CD14-positive monocyte (primary cell): Measurements from ENCODE around the gene JPH2. TPM values are rescaled to one million over a fixed set of nuclear protein-coding genes. Genes with fewer than 3 reads are reported as not detected.

Source experiments
- DNase-seq, 3 donors: peaks; one replicate each; pipeline ENCODE4 v3.0.0-alpha.2; 2011 to 2022
- H2AFZ ChIP-seq: 2 replicates; pipeline ENCODE4 v1.6.0; 2012; ENCODE audit warnings: mild to moderate bottlenecking, low read depth, low read length, inconsistent platforms; ENCODE audit not compliant: insufficient read depth, poor library complexity, severe bottlenecking
- H3K27ac ChIP-seq, 2 donors: 1 replicate in 1 of 2; 2 replicates in 1 of 2; pipeline ENCODE4 v1.5.1; 2012 to 2013; ENCODE audit warnings: low read length in 2 of 2, control low read depth in 1 of 2, inconsistent platforms in 1 of 2, low read depth in 1 of 2, mild to moderate bottlenecking in 1 of 2
- H3K27me3 ChIP-seq, 2 donors: one replicate each; pipeline versions ENCODE4 v1.6.0 to v1.6.1; 2011 to 2013; ENCODE audit warnings: low read length in 2 of 2; ENCODE audit not compliant: control insufficient read depth in 2 of 2, insufficient read depth in 2 of 2
- H3K36me3 ChIP-seq, 2 donors: replicated peaks in 1 of 2; 1 replicate in 1 of 2; 2 replicates in 1 of 2; pipeline versions ENCODE4 v1.5.1 to v1.6.1; 2012 to 2013; ENCODE audit warnings: low read length in 2 of 2, control low read depth in 1 of 2, inconsistent platforms in 1 of 2, mild to moderate bottlenecking in 1 of 2; ENCODE audit not compliant: insufficient read depth in 2 of 2, control insufficient read depth in 1 of 2
- H3K4me1 ChIP-seq, 2 donors: 1 replicate in 1 of 2; 2 replicates in 1 of 2; pipeline versions ENCODE4 v1.5.1 to v1.6.1; 2012 to 2013; ENCODE audit warnings: low read length in 2 of 2, control low read depth in 1 of 2, inconsistent platforms in 1 of 2, mild to moderate bottlenecking in 1 of 2, moderate library complexity in 1 of 2; ENCODE audit not compliant: insufficient read depth in 2 of 2, control insufficient read depth in 1 of 2
- H3K4me2 ChIP-seq: replicated peaks from 2 replicates; pipeline ENCODE3; 2012; ENCODE audit warnings: low read length, moderate library complexity, mild to moderate bottlenecking; ENCODE audit not compliant: poor library complexity, severe bottlenecking; ENCODE audit errors: extremely low read depth
- H3K4me3 ChIP-seq, 3 experiments: fragments of 200-600 bp in 1 of 3; sonication (generic) in 1 of 3; replicated peaks in 1 of 3; 1 replicate in 2 of 3; 2 replicates in 1 of 3; pipeline ENCODE4 v1.5.1; 2011 to 2013; ENCODE audit warnings: low read length in 3 of 3, mild to moderate bottlenecking in 3 of 3, control low read depth in 2 of 3, low read depth in 2 of 3, inconsistent platforms in 1 of 3, moderate library complexity in 1 of 3
- H3K79me2 ChIP-seq: 2 replicates; pipeline ENCODE4 v1.6.0; 2012; ENCODE audit warnings: mild to moderate bottlenecking, control low read depth, inconsistent platforms, low read length, moderate library complexity; ENCODE audit not compliant: insufficient read depth
- H3K9ac ChIP-seq: 2 replicates; pipeline ENCODE4 v1.6.0; 2017; ENCODE audit warnings: low read length, mild to moderate bottlenecking; ENCODE audit not compliant: insufficient read depth, poor library complexity, severe bottlenecking
- H3K9me3 ChIP-seq, 2 donors: replicated peaks in 1 of 2; 1 replicate in 1 of 2; 2 replicates in 1 of 2; pipeline versions ENCODE4 v1.5.1 to v1.6.1; 2012 to 2013; ENCODE audit warnings: low read length in 2 of 2, control low read depth in 1 of 2; ENCODE audit not compliant: control insufficient read depth in 1 of 2, insufficient read depth in 1 of 2
- H4K20me1 ChIP-seq: 2 replicates; pipeline ENCODE4 v1.6.0; 2012; ENCODE audit warnings: mild to moderate bottlenecking, low read length, control low read depth, moderate library complexity; ENCODE audit not compliant: insufficient read depth
- H3K27ac Mint-ChIP-seq, 7 donors: one replicate each; pipeline ENCODE4 v1.8.0; 2020; ENCODE audit warnings: mild to moderate bottlenecking in 7 of 7, mixed read lengths in 7 of 7, moderate library complexity in 6 of 7, inconsistent platforms in 2 of 7
- H3K27me3 Mint-ChIP-seq, 3 donors: one replicate each; pipeline ENCODE4 v1.8.0; 2021 to 2022; ENCODE audit warnings: low read depth in 3 of 3, mild to moderate bottlenecking in 3 of 3, mixed read lengths in 3 of 3, moderate library complexity in 3 of 3, inconsistent platforms in 1 of 3
- H3K36me3 Mint-ChIP-seq, 2 donors: one replicate each; pipeline ENCODE4 v1.8.0; 2020; ENCODE audit warnings: mixed read lengths in 2 of 2, inconsistent platforms in 1 of 2, mild to moderate bottlenecking in 1 of 2
- H3K4me1 Mint-ChIP-seq: one replicate; pipeline ENCODE4 v1.8.0; 2020; ENCODE audit warnings: mild to moderate bottlenecking, mixed read lengths
- H3K4me3 Mint-ChIP-seq, 2 donors: one replicate each; pipeline ENCODE4 v1.8.0; 2020; ENCODE audit warnings: mild to moderate bottlenecking in 2 of 2, mixed read lengths in 2 of 2, moderate library complexity in 1 of 2
- H3K9me3 Mint-ChIP-seq, 7 donors: one replicate each; pipeline ENCODE4 v1.8.0; 2020 to 2022; ENCODE audit warnings: mixed read lengths in 7 of 7, mild to moderate bottlenecking in 6 of 7, moderate library complexity in 6 of 7, inconsistent platforms in 2 of 7
- WGBS: methylation state at CpG from one replicate; pipeline ENCODE4 v1.1.5; 2013; ENCODE audit warnings: missing lambda C conversion rate; ENCODE audit not compliant: insufficient coverage; 5-methylcytosine and 5-hydroxymethylcytosine counted together
- intact Hi-C, 2 donors: fragments of 100-400 bp; cut with micrococcal nuclease; formaldehyde crosslinking; loops; one replicate each; pipeline versions ENCODE4 v1.15.0 to v1.15.1; 2023
- polyA plus RNA-seq, 3 donors: library from polyadenylated mRNA; depleted of rRNA in 1 of 3; unstranded in 2 of 3; stranded (reverse) in 1 of 3; fragments of 300-500 nt in 2 of 3; fragments of >200 nt in 1 of 3; fragmentation: Illumina TruSeq in 2 of 3; gene quantifications; 1 replicate in 2 of 3; 2 replicates in 1 of 3; pipeline ENCODE4 v1.2.3, GENCODE V29; 2012 to 2021
- TF ChIP-seq, protein P1 (sequence below): fragments of 200-600 bp; IDR thresholded peaks from one replicate; pipeline ENCODE4 v1.8.0; 2022; ENCODE audit warnings: antibody characterized with exemption, mild to moderate bottlenecking

The JPH2 gene
- polyA plus RNA-seq, 3 donors = not detected

DNA sequence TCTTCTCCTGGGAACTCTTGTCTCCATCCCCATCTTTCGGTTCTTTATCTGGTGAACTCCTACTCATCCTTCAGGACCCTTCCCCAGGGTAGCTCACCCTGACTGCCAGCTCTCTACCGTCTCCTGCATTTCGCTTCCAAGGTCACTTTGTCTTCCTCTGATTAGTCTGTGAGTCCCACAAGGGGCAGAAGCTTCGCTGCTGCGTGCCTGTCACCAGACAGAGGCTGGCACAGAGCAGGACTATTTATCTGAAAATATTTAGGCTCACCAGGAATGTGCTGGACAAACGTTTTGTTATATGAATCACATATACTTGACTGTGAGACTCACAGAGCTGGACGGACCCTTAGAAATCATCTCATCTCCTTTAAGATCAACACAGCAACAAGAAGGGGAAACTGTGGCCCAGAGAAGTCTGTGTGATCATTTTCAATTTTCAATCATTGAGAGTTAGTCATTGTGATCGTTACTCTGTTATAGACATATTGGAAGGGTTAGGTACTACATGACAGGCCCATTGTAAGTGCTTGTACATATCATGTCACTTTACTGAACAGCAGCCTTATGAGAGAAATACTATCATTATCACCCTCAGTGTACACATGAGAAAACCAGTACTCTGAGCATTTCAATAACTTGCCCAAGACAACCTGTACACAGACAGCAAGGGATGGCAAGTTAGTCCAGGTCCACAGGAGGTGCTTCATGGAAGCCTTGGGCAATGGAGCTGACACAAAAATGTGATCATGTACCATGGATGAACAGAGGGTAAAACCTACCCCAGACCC is 51.4 kb downstream of the JPH2 start:
- DNase-seq = no peak
- no peak overlapping the region for H3K4me3 Mint-ChIP-seq
- H3K36me3 Mint-ChIP-seq = no peaks in the 10 kb centered on the region
- H3K27ac ChIP-seq = no peak overlapping the region
- no peaks in the 10 kb centered on the region for H3K4me1 Mint-ChIP-seq
- H3K27me3 ChIP-seq = peaks cover 0 to 7% of the 10 kb centered on the region in 2 donors
- WGBS = 76% methylated on average over 5 of the region's 8 CpGs
- H3K4me1 ChIP-seq = no peaks in the 10 kb centered on the region
- H3K9me3 Mint-ChIP-seq = no peaks in the 10 kb centered on the region
- H3K36me3 ChIP-seq = no peaks in the 10 kb centered on the region
- H3K9ac ChIP-seq = no peak overlapping the region
- H3K9me3 ChIP-seq = no peaks in the 10 kb centered on the region
- intact Hi-C loops = no loop called here
- TF ChIP-seq, protein P1, sequence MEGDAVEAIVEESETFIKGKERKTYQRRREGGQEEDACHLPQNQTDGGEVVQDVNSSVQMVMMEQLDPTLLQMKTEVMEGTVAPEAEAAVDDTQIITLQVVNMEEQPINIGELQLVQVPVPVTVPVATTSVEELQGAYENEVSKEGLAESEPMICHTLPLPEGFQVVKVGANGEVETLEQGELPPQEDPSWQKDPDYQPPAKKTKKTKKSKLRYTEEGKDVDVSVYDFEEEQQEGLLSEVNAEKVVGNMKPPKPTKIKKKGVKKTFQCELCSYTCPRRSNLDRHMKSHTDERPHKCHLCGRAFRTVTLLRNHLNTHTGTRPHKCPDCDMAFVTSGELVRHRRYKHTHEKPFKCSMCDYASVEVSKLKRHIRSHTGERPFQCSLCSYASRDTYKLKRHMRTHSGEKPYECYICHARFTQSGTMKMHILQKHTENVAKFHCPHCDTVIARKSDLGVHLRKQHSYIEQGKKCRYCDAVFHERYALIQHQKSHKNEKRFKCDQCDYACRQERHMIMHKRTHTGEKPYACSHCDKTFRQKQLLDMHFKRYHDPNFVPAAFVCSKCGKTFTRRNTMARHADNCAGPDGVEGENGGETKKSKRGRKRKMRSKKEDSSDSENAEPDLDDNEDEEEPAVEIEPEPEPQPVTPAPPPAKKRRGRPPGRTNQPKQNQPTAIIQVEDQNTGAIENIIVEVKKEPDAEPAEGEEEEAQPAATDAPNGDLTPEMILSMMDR = no peak
- no peak overlapping the region for H2AFZ ChIP-seq
- H3K27ac Mint-ChIP-seq = no peak overlapping the region
- no peaks in the 10 kb centered on the region for H3K79me2 ChIP-seq
- H3K4me2 ChIP-seq = no peak overlapping the region
- H3K4me3 ChIP-seq = no peak overlapping the region
- H4K20me1 ChIP-seq = no peaks in the 10 kb centered on the region
- peaks cover 4 to 23% (median 8%) of the 10 kb centered on the region in 3 donors for H3K27me3 Mint-ChIP-seq

DNA sequence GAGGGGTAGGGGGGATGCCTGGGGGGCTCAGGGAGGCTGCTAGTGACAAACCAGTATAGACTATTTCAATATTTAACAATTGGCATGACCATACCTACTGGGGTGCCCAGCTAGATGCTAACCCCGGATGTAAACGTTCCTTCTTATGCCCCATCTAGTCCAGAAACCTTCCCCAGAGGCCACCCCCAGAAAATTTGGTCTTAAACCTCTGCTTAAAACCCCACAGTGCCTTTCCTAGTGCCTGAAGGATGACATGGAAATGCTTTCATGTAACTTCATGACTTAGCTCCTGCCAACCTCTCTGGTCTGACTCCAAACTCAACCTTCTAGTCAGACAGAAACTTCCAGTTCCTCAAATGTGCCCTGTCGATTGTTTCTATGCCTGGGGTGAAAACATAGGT is 52.0 kb downstream of the JPH2 start:
- H3K27me3 Mint-ChIP-seq = peaks cover 4 to 23% (median 8%) of the 10 kb centered on the region in 3 donors

More for the DNA sequence above, 52.0 kb downstream of the JPH2 start:
- no peaks in the 10 kb centered on the region for H4K20me1 ChIP-seq
- no peaks in the 10 kb centered on the region for H3K4me1 Mint-ChIP-seq
- no peak for DNase-seq
- H3K79me2 ChIP-seq = no peaks in the 10 kb centered on the region
- no peak overlapping the region for H2AFZ ChIP-seq
- no peaks in the 10 kb centered on the region for H3K36me3 ChIP-seq
- H3K36me3 Mint-ChIP-seq = no peaks in the 10 kb centered on the region
- H3K9me3 ChIP-seq = no peaks in the 10 kb centered on the region
- no peaks in the 10 kb centered on the region for H3K4me1 ChIP-seq
- no peak overlapping the region for H3K4me2 ChIP-seq
- H3K27me3 ChIP-seq = peaks cover 0 to 7% of the 10 kb centered on the region in 2 donors
- H3K9me3 Mint-ChIP-seq = no peaks in the 10 kb centered on the region
- H3K27ac ChIP-seq = no peak overlapping the region
- no peak overlapping the region for H3K4me3 Mint-ChIP-seq
- no peak overlapping the region for H3K4me3 ChIP-seq
- no peak overlapping the region for H3K9ac ChIP-seq
- intact Hi-C loops = no loop called here
- H3K27ac Mint-ChIP-seq = no peak overlapping the region
- 64% methylated on average over 2 of the region's 3 CpGs for WGBS
- TF ChIP-seq, protein P1 = no peak
